ENCODE data around the gene LCE7A. TPM values are rescaled to one million over a fixed set of nuclear protein-coding genes. Genes with fewer than 3 reads are reported as not detected.

The LCE7A gene
- polyA plus RNA-seq (ENCODE audit: insufficient read length in 4 of 4): not detected

- DNase-seq (ENCODE audit: low read depth in 4 of 4, low spot score in 3 of 4): no peak
These were observed at the start of gene LCE7A for GRCh38 chr1:152859696-152860095. Gene LCE7A (plus strand): TSS chr1:152859996. CDS start chr1:152860698, 702 bp downstream.

- DNase-seq (ENCODE audit: low read depth in 4 of 4, low spot score in 3 of 4): no peak
These were observed 48.7 kb upstream of the LCE7A start for GRCh38 chr1:152811050-152811449.

GRCh38 chr1:152811671-152812070 is 48.1 kb upstream of the LCE7A start, which contains the start of gene LCE1B:
Gene LCE1B (plus strand): TSS chr1:152811971. CDS start chr1:152812447, 476 bp downstream.
- DNase-seq (ENCODE audit: low read depth in 4 of 4, low spot score in 3 of 4): no peak

GRCh38 chr1:152817309-152817708 is 42.5 kb upstream of the LCE7A start:
- DNase-seq (ENCODE audit: low read depth in 4 of 4, low spot score in 3 of 4): no peak

- no peak for DNase-seq (ENCODE audit: low read depth in 4 of 4, low spot score in 3 of 4)
These were observed 36.5 kb upstream of the LCE7A start for GRCh38 chr1:152823294-152823693.

- DNase-seq (ENCODE audit: low read depth in 4 of 4, low spot score in 3 of 4): no peak
These were observed 34.8 kb upstream of the LCE7A start for GRCh38 chr1:152824964-152825363.

- DNase-seq (ENCODE audit: low read depth in 4 of 4, low spot score in 3 of 4): no peak
These were observed 32.6 kb upstream of the LCE7A start, which contains the start of gene LCE1A for GRCh38 chr1:152827173-152827572. Gene LCE1A (plus strand): TSS chr1:152827473. CDS start chr1:152827473, 0 bp downstream.

GRCh38 chr1:152836870-152837269 is 22.9 kb upstream of the LCE7A start:
- no peak for DNase-seq (ENCODE audit: low read depth in 4 of 4, low spot score in 3 of 4)

- DNase-seq (ENCODE audit: low read depth in 4 of 4, low spot score in 3 of 4): no peak
These were observed 17.2 kb upstream of the LCE7A start, which contains the start of gene LCE6A for GRCh38 chr1:152842556-152842955. Gene LCE6A (plus strand): TSS chr1:152842856. CDS start chr1:152843521, 665 bp downstream.

GRCh38 chr1:152855661-152856060 is 4.1 kb upstream of the LCE7A start:
- DNase-seq (ENCODE audit: low read depth in 4 of 4, low spot score in 3 of 4): no peak

- DNase-seq (ENCODE audit: low read depth in 4 of 4, low spot score in 3 of 4): no peak
These were observed 1.7 kb upstream of the LCE7A start for GRCh38 chr1:152858062-152858461.

GRCh38 chr1:152860129-152860528 is 333 bp downstream of the LCE7A start:
- no peak for DNase-seq (ENCODE audit: low read depth in 4 of 4, low spot score in 3 of 4)

GRCh38 chr1:152861374-152861773 is 1.6 kb downstream of the LCE7A start:
- DNase-seq (ENCODE audit: low read depth in 4 of 4, low spot score in 3 of 4): no peak

- DNase-seq (ENCODE audit: low read depth in 4 of 4, low spot score in 3 of 4): no peak
These were observed 4.6 kb downstream of the LCE7A start for GRCh38 chr1:152864443-152864842.

- DNase-seq (ENCODE audit: low read depth in 4 of 4, low spot score in 3 of 4): no peak
These were observed 6.5 kb downstream of the LCE7A start for GRCh38 chr1:152866321-152866720.

- peak; percentile 16 to 47 (median 26) for DNase-seq (ENCODE audit: low read depth in 4 of 4, low spot score in 3 of 4)
These were observed 10.1 kb downstream of the LCE7A start for GRCh38 chr1:152869808-152870419.

GRCh38 chr1:152870831-152871730 is 11.3 kb downstream of the LCE7A start:
- DNase-seq (ENCODE audit: low read depth in 4 of 4, low spot score in 3 of 4): no peak

GRCh38 chr1:152871731-152872126 is 11.9 kb downstream of the LCE7A start:
- DNase-seq (ENCODE audit: low read depth in 4 of 4, low spot score in 3 of 4): no peak

GRCh38 chr1:152873495-152873894 is 13.7 kb downstream of the LCE7A start:
- no peak for DNase-seq (ENCODE audit: low read depth in 4 of 4, low spot score in 3 of 4)

GRCh38 chr1:152876827-152877226 is 17.0 kb downstream of the LCE7A start:
- DNase-seq (ENCODE audit: low read depth in 4 of 4, low spot score in 3 of 4): no peak

GRCh38 chr1:152878042-152878441 is 18.2 kb downstream of the LCE7A start, which contains the start of gene SMCP:
Gene SMCP (plus strand): TSS chr1:152878322. CDS start chr1:152884423, 6,101 bp downstream.
- DNase-seq (ENCODE audit: low read depth in 4 of 4, low spot score in 3 of 4): no peak

Measured in left renal pelvis (tissue), 4 donors.